Activated CD4-positive, alpha-beta T cell treated with anti-CD3 and anti-CD28 coated beads, Interleukin-2, amount 50 U/mL, for 48 hours (primary cell): ENCODE data around the gene SEC14L2.
"Not testable (repeated sequence)": the region's sequence is repeated elsewhere in the genome, so short reads cannot be mapped to it uniquely, and the experiment has no call there.

Experiments used
- DNase-seq, 2 experiments: peaks; one replicate each; pipeline ENCODE4 v3.0.0-alpha.2; 2020

SEC14L2 gene

GRCh38 chr22:30430933-30431332 is 34.1 kb downstream of the SEC14L2 start:
- DNase-seq = no peak

GRCh38 chr22:30432096-30432495 is 35.3 kb downstream of the SEC14L2 start:
- DNase-seq = no peak

GRCh38 chr22:30432520-30432919 is 35.7 kb downstream of the SEC14L2 start:
- no peak for DNase-seq

- no peak for DNase-seq
These were observed 36.4 kb downstream of the SEC14L2 start for GRCh38 chr22:30433227-30433626.

- DNase-seq = no peak
These were observed 37.0 kb downstream of the SEC14L2 start for GRCh38 chr22:30433773-30434172.

GRCh38 chr22:30434843-30435242 is 38.0 kb downstream of the SEC14L2 start:
- no peak for DNase-seq

GRCh38 chr22:30435674-30436126 is 38.9 kb downstream of the SEC14L2 start:
- DNase-seq = peak; percentile 64 to 72

GRCh38 chr22:30436196-30436595 is 39.4 kb downstream of the SEC14L2 start:
- no peak for DNase-seq

GRCh38 chr22:30438559-30438958 is 41.7 kb downstream of the SEC14L2 start:
- DNase-seq = no peak

GRCh38 chr22:30439226-30439625 is 42.4 kb downstream of the SEC14L2 start:
- no peak for DNase-seq

- DNase-seq = no peak
These were observed 43.0 kb downstream of the SEC14L2 start for GRCh38 chr22:30439836-30440235.

GRCh38 chr22:30441088-30441487 is 44.3 kb downstream of the SEC14L2 start:
- no peak for DNase-seq

- DNase-seq = peak; percentile 61 to 76
These were observed 48.0 kb downstream of the SEC14L2 start for GRCh38 chr22:30444632-30445437.

- no peak for DNase-seq
These were observed 48.8 kb downstream of the SEC14L2 start for GRCh38 chr22:30445438-30446145.

GRCh38 chr22:30447656-30448055 is 50.8 kb downstream of the SEC14L2 start:
- DNase-seq = no peak

- DNase-seq = not testable (repeated sequence)
These were observed 54.7 kb downstream of the SEC14L2 start for GRCh38 chr22:30451488-30451887.

GRCh38 chr22:30452861-30453260 is 56.0 kb downstream of the SEC14L2 start:
- DNase-seq = no peak

- DNase-seq = peak in 1 of 2 experiments; percentile 26
These were observed 57.1 kb downstream of the SEC14L2 start for GRCh38 chr22:30453731-30454510.

- no peak for DNase-seq
These were observed 58.4 kb downstream of the SEC14L2 start for GRCh38 chr22:30455075-30455840.

- no peak for DNase-seq
These were observed 61.2 kb downstream of the SEC14L2 start for GRCh38 chr22:30457981-30458380.

- DNase-seq = peak in 1 of 2 experiments; percentile 22
These were observed 62.6 kb downstream of the SEC14L2 start for GRCh38 chr22:30459181-30460052.
